H1 (cell line): ENCODE data around the gene SIRPB1. TPM values are rescaled to one million over a fixed set of nuclear protein-coding genes. Genes with fewer than 3 reads are reported as not detected.

ENCODE experiments used
- CTCF ChIA-PET: fragments of 300-600 bp; sonication (Branson Sonifier 250); formaldehyde crosslinking; loops from one replicate; lab custom pipeline; 2021; ENCODE audit not compliant: partially characterized antibody; lab: Charles Lee
- POLR2A ChIA-PET: fragments of 300-600 bp; sonication (Branson Sonifier 250); formaldehyde crosslinking; loops from one replicate; lab custom pipeline; 2021; ENCODE audit warnings: inconsistent platforms; ENCODE audit not compliant: partially characterized antibody; lab: Charles Lee
- DNase-seq, 2 experiments: peaks; one replicate each; pipeline versions ENCODE4 v3.0.0 to v3.0.0-alpha.2; 2010 to 2022; ENCODE audit warnings: low spot score in 2 of 2, low read depth in 1 of 2, mixed read lengths in 1 of 2
- FAIRE-seq: peaks from 2 replicates; lab custom pipeline; 2011; peaks lifted over from hg19 to GRCh38; lab: Jason Lieb, UNC
- H2AFZ ChIP-seq: 2 replicates; pipeline ENCODE4 v1.8.1; 2012; ENCODE audit warnings: low read length, inconsistent platforms
- H2AK5ac ChIP-seq: 2 replicates; pipeline ENCODE4 v1.6.1; 2013; ENCODE audit warnings: low read depth, low read length
- H2BK120ac ChIP-seq: replicated peaks from 2 replicates; pipeline ENCODE3; 2013; ENCODE audit warnings: low read depth, low read length, inconsistent platforms
- H2BK12ac ChIP-seq: 2 replicates; pipeline ENCODE4 v1.6.1; 2013; ENCODE audit warnings: low read depth, low read length
- H2BK15ac ChIP-seq: 2 replicates; pipeline ENCODE4 v1.6.1; 2013; ENCODE audit warnings: low read length
- H2BK20ac ChIP-seq: 2 replicates; pipeline ENCODE4 v1.6.1; 2013; ENCODE audit warnings: low read length
- H2BK5ac ChIP-seq: 2 replicates; pipeline ENCODE4 v1.6.1; 2013; ENCODE audit warnings: low read depth, low read length
- H3K14ac ChIP-seq: 2 replicates; pipeline ENCODE4 v1.6.1; 2013; ENCODE audit warnings: inconsistent platforms; ENCODE audit not compliant: insufficient read length
- H3K18ac ChIP-seq: 2 replicates; pipeline ENCODE4 v1.6.1; 2013; ENCODE audit warnings: low read length; ENCODE audit errors: extremely low read depth
- H3K23ac ChIP-seq: 2 replicates; pipeline ENCODE4 v1.6.1; 2013; ENCODE audit warnings: inconsistent platforms; ENCODE audit not compliant: insufficient read length
- H3K23me2 ChIP-seq: 2 replicates; pipeline ENCODE4 v1.6.1; 2013; ENCODE audit warnings: low read depth, low read length
- H3K27ac ChIP-seq: 2 replicates; pipeline ENCODE4 v1.6.1; 2011; ENCODE audit warnings: low read depth, low read length, inconsistent platforms
- H3K27me3 ChIP-seq, 4 experiments: replicated peaks in 1 of 4; 1 replicate in 1 of 4; 2 replicates in 3 of 4; pipeline versions ENCODE4 v1.6.1 to v1.8.1; 2011 to 2013; ENCODE audit warnings: low read length in 3 of 4, mild to moderate bottlenecking in 3 of 4, inconsistent platforms in 2 of 4, mixed read lengths in 2 of 4, moderate library complexity in 1 of 4; ENCODE audit not compliant: control insufficient read depth in 3 of 4, insufficient read depth in 3 of 4; ENCODE audit errors: extremely low read depth in 1 of 4
- H3K36me3 ChIP-seq, 4 experiments: 2 replicates each; pipeline versions ENCODE4 v1.6.1 to v1.8.1; 2011 to 2013; ENCODE audit warnings: mild to moderate bottlenecking in 4 of 4, low read length in 3 of 4, moderate library complexity in 2 of 4, control low read depth in 1 of 4, inconsistent platforms in 1 of 4; ENCODE audit not compliant: insufficient read depth in 4 of 4, control insufficient read depth in 2 of 4
- H3K4ac ChIP-seq: replicated peaks from 2 replicates; pipeline ENCODE3; 2013; ENCODE audit warnings: low read length, low read depth, mixed read lengths, inconsistent platforms; ENCODE audit not compliant: insufficient read length
- H3K4me1 ChIP-seq, 4 experiments: replicated peaks in 1 of 4; 1 replicate in 1 of 4; 2 replicates in 3 of 4; pipeline versions ENCODE4 v1.6.1 to v1.8.1; 2011 to 2013; ENCODE audit warnings: low read length in 3 of 4, inconsistent platforms in 2 of 4, mixed read lengths in 1 of 4; ENCODE audit not compliant: insufficient read depth in 4 of 4, control insufficient read depth in 3 of 4
- H3K4me2 ChIP-seq, 2 experiments: 2 replicates each; pipeline versions ENCODE4 v1.6.1 to v1.8.1; 2011 to 2013; ENCODE audit warnings: low read depth in 2 of 2, low read length in 2 of 2, control low read depth in 1 of 2, inconsistent platforms in 1 of 2, mild to moderate bottlenecking in 1 of 2; ENCODE audit not compliant: insufficient read depth in 1 of 2
- H3K4me3 ChIP-seq, 4 experiments: fragments of 200-600, 300-600 bp in 1 of 4; sonication (generic), shearing (Covaris generic), sonication (Bioruptor Twin) in 1 of 4; 2 replicates each; pipeline versions ENCODE4 v1.5.1 to v1.8.1; 2011 to 2016; ENCODE audit warnings: low read length in 4 of 4, low read depth in 3 of 4, control low read depth in 2 of 4, inconsistent platforms in 2 of 4, mild to moderate bottlenecking in 2 of 4, mixed read lengths in 1 of 4, moderate library complexity in 1 of 4; ENCODE audit not compliant: insufficient read depth in 2 of 4; ENCODE audit errors: extremely low read depth in 1 of 4
- H3K56ac ChIP-seq: replicated peaks from 2 replicates; pipeline ENCODE3; 2013; ENCODE audit warnings: low read depth, mild to moderate bottlenecking, mixed read lengths, low read length, inconsistent platforms; ENCODE audit not compliant: insufficient read length
- H3K79me1 ChIP-seq: 2 replicates; pipeline ENCODE4 v1.6.1; 2013; ENCODE audit warnings: low read depth, low read length, control low read depth
- H3K79me2 ChIP-seq, 2 experiments: 2 replicates each; pipeline versions ENCODE4 v1.6.1 to v1.8.1; 2012 to 2013; ENCODE audit warnings: low read length in 2 of 2, mild to moderate bottlenecking in 2 of 2, inconsistent platforms in 1 of 2; ENCODE audit not compliant: insufficient read depth in 2 of 2, control insufficient read depth in 1 of 2
- H3K9ac ChIP-seq, 4 experiments: replicated peaks in 1 of 4; 1 replicate in 1 of 4; 2 replicates in 3 of 4; pipeline versions ENCODE4 v1.6.1 to v1.8.1; 2011 to 2013; ENCODE audit warnings: low read depth in 3 of 4, low read length in 3 of 4, control low read depth in 2 of 4, mild to moderate bottlenecking in 2 of 4, moderate library complexity in 2 of 4, inconsistent platforms in 1 of 4; ENCODE audit errors: extremely low read depth in 1 of 4
- H3K9me3 ChIP-seq, 2 experiments: 2 replicates each; pipeline versions ENCODE4 v1.6.1 to v1.8.1; 2012 to 2013; ENCODE audit warnings: mild to moderate bottlenecking in 2 of 2, moderate library complexity in 2 of 2, control low read depth in 1 of 2, inconsistent platforms in 1 of 2, low read depth in 1 of 2, low read length in 1 of 2, mixed read lengths in 1 of 2; ENCODE audit not compliant: insufficient read depth in 2 of 2
- H4K20me1 ChIP-seq, 2 experiments: replicated peaks in 1 of 2; 2 replicates each; pipeline versions ENCODE3 to v1.8.1; 2011 to 2013; ENCODE audit warnings: inconsistent platforms in 2 of 2, low read length in 2 of 2, mild to moderate bottlenecking in 1 of 2; ENCODE audit not compliant: insufficient read depth in 2 of 2, control insufficient read depth in 1 of 2
- H4K5ac ChIP-seq: 2 replicates; pipeline ENCODE4 v1.6.1; 2013; ENCODE audit warnings: low read length, low read depth, mixed read lengths, inconsistent platforms; ENCODE audit not compliant: insufficient read length
- H4K8ac ChIP-seq: 2 replicates; pipeline ENCODE4 v1.8.0; 2013; ENCODE audit warnings: mild to moderate bottlenecking, moderate library complexity, low read length, inconsistent platforms; ENCODE audit not compliant: insufficient read depth; ENCODE audit errors: extremely low read depth
- H4K91ac ChIP-seq: replicated peaks from 2 replicates; pipeline ENCODE3; 2013; ENCODE audit warnings: low read length, mixed read lengths, inconsistent platforms; ENCODE audit not compliant: insufficient read length
- EP300 ChIP-seq, 2 experiments: IDR thresholded peaks; 1 replicate in 1 of 2; 2 replicates in 1 of 2; pipeline ENCODE4 v1.6.1; 2011 to 2012; ENCODE audit warnings: low read depth in 2 of 2, low read length in 2 of 2, mild to moderate bottlenecking in 2 of 2, borderline replicate concordance in 1 of 2, inconsistent platforms in 1 of 2, moderate library complexity in 1 of 2
- EZH2 ChIP-seq: fragments of 200-600 bp; sonication (generic); IDR thresholded peaks from 2 replicates; pipeline ENCODE4 v1.7.1; 2012; ENCODE audit warnings: low read depth, mild to moderate bottlenecking, moderate library complexity, low read length, inconsistent platforms; ENCODE audit not compliant: severe bottlenecking
- POLR2AphosphoS5 ChIP-seq: IDR thresholded peaks from 2 replicates; pipeline ENCODE4 v1.6.1; 2011; ENCODE audit warnings: low read depth, low read length
- SAP30 ChIP-seq: fragments of 300-600 bp; sonication (generic); IDR thresholded peaks from 2 replicates; pipeline ENCODE4 v1.7.1; 2012; ENCODE audit warnings: low read length, moderate library complexity, mild to moderate bottlenecking, inconsistent platforms; ENCODE audit not compliant: insufficient read depth, insufficient replicate concordance
- SIN3A ChIP-seq, 2 experiments: IDR thresholded peaks in 1 of 2; conservative IDR thresholded peaks in 1 of 2; 2 replicates each; pipeline ENCODE4 v1.6.1; 2011 to 2012; ENCODE audit warnings: low read length in 2 of 2, improper control_type of control experiment in 1 of 2, low read depth in 1 of 2, mild to moderate bottlenecking in 1 of 2
- SP1 ChIP-seq: IDR thresholded peaks from 2 replicates; pipeline ENCODE4 v1.6.1; 2011; ENCODE audit warnings: low read depth, low read length
- SRF ChIP-seq: IDR thresholded peaks from 2 replicates; pipeline ENCODE4 v1.6.1; 2011; ENCODE audit warnings: mild to moderate bottlenecking, low read depth, low read length, moderate library complexity
- TCF12 ChIP-seq: IDR thresholded peaks from 2 replicates; pipeline ENCODE4 v1.6.1; 2011; ENCODE audit warnings: low read depth, mild to moderate bottlenecking, low read length
- WGBS, 2 experiments: shearing (Covaris generic) in 1 of 2; methylation state at CpG; one replicate each; pipeline versions ENCODE4 v1.1.6 to v1.1.7; 2013 to 2015; ENCODE audit warnings: low lambda C conversion rate in 2 of 2, mixed read lengths in 2 of 2, inconsistent platforms in 1 of 2, low coverage in 1 of 2, missing lambda C conversion rate in 1 of 2; ENCODE audit not compliant: insufficient replicate concordance in 2 of 2, insufficient coverage in 1 of 2, insufficient read length in 1 of 2; ENCODE audit errors: extremely low coverage in 1 of 2, missing lambda C conversion rate in 1 of 2; 5-methylcytosine and 5-hydroxymethylcytosine counted together
- polyA plus RNA-seq, 7 experiments: library from polyadenylated mRNA; depleted of rRNA in 3 of 7; stranded (reverse) in 5 of 7; unstranded in 2 of 7; fragments of >200 nt in 5 of 7; fragments of 200-250 nt in 2 of 7; gene quantifications; 1 replicate in 5 of 7; 2 replicates in 1 of 7; 4 replicates in 1 of 7; pipeline versions ENCODE4 v1.2.1 to v1.2.3, GENCODE V29; 2011 to 2013; ENCODE audit warnings: missing spikeins in 2 of 7, mixed read lengths in 2 of 7
- total RNA-seq: library from RNA; stranded (reverse); fragmentation: NEBNext Ultra II Directional; extraction: Animal tissue kit (Norgen Biotek cat#: 25700); gene quantifications from 2 replicates; pipeline ENCODE4 v1.2.1, GENCODE V29; 2021

The SIRPB1 gene
- total and polyA plus RNA-seq, 2 of the 8 experiments (the other 6 are each of a cell fraction or from before 2014, with no cell fraction given): 0.14 to 0.99 TPM

DNA sequence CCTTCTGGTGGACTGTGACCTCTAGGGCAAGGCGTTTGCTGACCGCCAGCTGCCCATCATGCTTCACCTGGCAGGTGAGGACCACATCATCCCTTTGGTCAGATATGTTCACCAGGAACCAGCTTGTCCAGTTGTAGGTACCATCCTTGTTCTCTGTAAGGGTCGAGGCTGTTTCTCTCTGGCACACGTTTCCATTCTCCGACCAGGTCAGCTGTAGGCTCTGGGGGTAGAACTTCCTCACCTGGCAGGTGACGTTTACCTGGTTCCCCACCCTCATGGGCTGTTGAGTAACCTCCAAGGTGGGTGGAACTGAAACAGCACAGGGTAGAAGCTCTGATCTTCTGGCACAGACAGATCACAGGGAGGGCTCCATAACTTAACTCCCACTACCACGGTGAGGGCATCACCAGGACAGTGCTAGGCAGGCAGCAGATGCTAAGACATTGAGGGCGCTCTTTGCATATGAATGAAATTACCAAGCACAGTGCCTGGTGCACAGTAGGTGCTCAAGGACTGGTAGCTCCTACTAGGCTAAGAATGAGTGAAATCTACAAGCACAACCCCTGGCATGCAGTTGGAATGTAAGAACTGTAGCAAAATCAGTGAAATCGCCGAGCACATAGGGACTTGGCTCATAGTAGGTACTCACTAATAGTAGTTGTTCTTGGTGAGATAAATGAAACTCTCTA lies 15.6 kb upstream of the SIRPB1 start:
- Histone ChIP-seq H4K91ac (no peak overlapping the region), H4K8ac (no peak overlapping the region), H3K79me2 (no peaks in the 10 kb centered on the region), H3K9ac (no peak overlapping the region), H3K4me1 (peaks cover 0 to 9% (median 4%) of the 10 kb centered on the region in 4 experiments; a peak in 4 of 7 replicates), H2AK5ac (no peak overlapping the region), H3K4me3 (no peak overlapping the region), H4K5ac (no peak overlapping the region), H3K4ac (no peak overlapping the region), H3K4me2 (peak overlapping the region in 1 of 2 experiments; percentile 27; a peak in 2 of 4 replicates), H4K20me1 (no peaks in the 10 kb centered on the region), H2BK120ac (no peak overlapping the region), H2BK15ac (no peak overlapping the region), H2BK12ac (no peak overlapping the region; the same call in 1 of the 2 replicates), H3K27me3 (no peaks in the 10 kb centered on the region), H3K18ac (no peak overlapping the region), H3K14ac (no peak overlapping the region), H2BK20ac (no peak overlapping the region), H3K9me3 (no peaks in the 10 kb centered on the region), H3K23ac (no peak overlapping the region), H3K79me1 (no peaks in the 10 kb centered on the region), H2BK5ac (no peak overlapping the region), H3K36me3 (no peaks in the 10 kb centered on the region), H3K23me2 (no peaks in the 10 kb centered on the region), H2AFZ (no peak overlapping the region), H3K27ac (no peak overlapping the region), H3K56ac (no peak overlapping the region)
- ChIA-PET CTCF (interaction anchor here (0.6 to 1.2 kb wide), 2 partner anchors 14 to 166 kb away, joined by 3 to 4 read pairs; no protein-coding TSS in a partner anchor), POLR2A (interaction anchor here (0.7 to 1.3 kb wide), 2 partner anchors 168 to 222 kb away, joined by 3 to 4 read pairs; no protein-coding TSS in a partner anchor)
- TF ChIP-seq SP1: no peak
- no peak for TF ChIP-seq EP300 (IDR thresholded peaks at IDR 0.05; ENCODE audit: borderline replicate concordance in 1 of 2, low read depth in 2 of 2, low read length in 2 of 2)
- TF ChIP-seq EZH2: no peak
- no peak for TF ChIP-seq POLR2AphosphoS5
- TF ChIP-seq TCF12: no peak
- no peak for TF ChIP-seq SIN3A (conservative IDR thresholded peaks at IDR 0.05 in 1 of 2, IDR thresholded peaks at IDR 0.05 in 1 of 2; ENCODE audit: low read depth in 1 of 2, low read length in 2 of 2)
- no peak for TF ChIP-seq SAP30
- no peak for TF ChIP-seq SRF
- no peak for DNase-seq
- no peak for FAIRE-seq
- 78% methylated on average over 10 of the region's 10 CpGs; no CpG with 5 or more reads in 1 of the 2 experiments for WGBS, 2 experiments
